Body of pancreas (tissue), 4 donors: ENCODE measurements around the gene IFT25. TPM values are rescaled to one million over a fixed set of nuclear protein-coding genes. Genes with fewer than 3 reads are reported as not detected.

ENCODE experiments used
- ATAC-seq: fragments of 150-250 bp; one replicate; pipeline ENCODE4 v1.9.1; 2016
- DNase-seq, 4 donors: peaks; one replicate each; pipeline ENCODE4 v3.0.0-alpha.2; 2019
- H3K27ac ChIP-seq, 4 donors: fragments of 200-600 bp; sonication (generic); 1 replicate in 3 of 4; 2 replicates in 1 of 4; pipeline versions ENCODE4 v1.5.1 to v1.6.1; 2016 to 2019; ENCODE audit warnings: mild to moderate bottlenecking in 1 of 4, mixed read lengths in 1 of 4, moderate library complexity in 1 of 4
- H3K27me3 ChIP-seq, 2 donors: fragments of 200-600 bp; sonication (generic); one replicate each; pipeline ENCODE4 v1.6.0; 2016; ENCODE audit warnings: mild to moderate bottlenecking in 1 of 2
- H3K36me3 ChIP-seq, 2 donors: fragments of 200-600 bp; sonication (generic); replicated peaks in 1 of 2; 2 replicates each; pipeline ENCODE4 v1.5.1; 2016; ENCODE audit warnings: low read depth in 2 of 2; ENCODE audit not compliant: insufficient read depth in 1 of 2
- H3K4me1 ChIP-seq: fragments of 200-600 bp; sonication (generic); one replicate; pipeline ENCODE4 v1.6.0; 2016
- H3K4me3 ChIP-seq, 2 donors: fragments of 200-600 bp; sonication (generic); 1 replicate in 1 of 2; 2 replicates in 1 of 2; pipeline ENCODE4 v1.5.1; 2016 to 2019
- H3K9me3 ChIP-seq, 3 donors: fragments of 200-600 bp; sonication (generic); 1 replicate in 2 of 3; 2 replicates in 1 of 3; pipeline ENCODE4 v1.5.1; 2016
- POLR2A ChIP-seq, 3 donors: fragments of 450-650 bp; IDR thresholded peaks; one replicate each; pipeline ENCODE4 v1.6.1; 2016; ENCODE audit warnings: antibody characterized with exemption in 3 of 3, mild to moderate bottlenecking in 2 of 3
- WGBS, 2 donors: methylation state at CpG; one replicate each; pipeline ENCODE4 v1.1.5; 2017; 5-methylcytosine and 5-hydroxymethylcytosine counted together
- intact Hi-C: fragments of 100-400 bp; cut with DNase I; formaldehyde crosslinking; loops from one replicate; pipeline ENCODE4 v1.15.1; 2023
- total RNA-seq, 2 donors: library from RNA; depleted of rRNA; stranded (reverse); fragments of >200 nt; gene quantifications; one replicate each; pipeline ENCODE4 v1.1.0, GENCODE V29; 2016
- TF ChIP-seq, protein P1 (sequence below), 7 experiments: fragments of 450-650 bp in 4 of 7; fragments of 200-600 bp in 3 of 7; sonication (generic) in 3 of 7; IDR thresholded peaks; one replicate each; pipeline ENCODE4 v1.5.1; 2016 to 2019; ENCODE audit warnings: antibody characterized with exemption in 7 of 7

The IFT25 gene
- total RNA-seq, 2 donors from 2014 or later = 6.6 to 17.6 TPM

GRCh38 chr1:53959664-53960250, 14.3 kb upstream of the IFT25 start:
- H3K27ac ChIP-seq = no peak overlapping the region
- H3K36me3 ChIP-seq = peaks cover 0 to 7% of the 10 kb centered on the region in 2 donors
- TF ChIP-seq POLR2A (IDR thresholded peaks at IDR 0.05) = no peak
- TF ChIP-seq, protein P1, sequence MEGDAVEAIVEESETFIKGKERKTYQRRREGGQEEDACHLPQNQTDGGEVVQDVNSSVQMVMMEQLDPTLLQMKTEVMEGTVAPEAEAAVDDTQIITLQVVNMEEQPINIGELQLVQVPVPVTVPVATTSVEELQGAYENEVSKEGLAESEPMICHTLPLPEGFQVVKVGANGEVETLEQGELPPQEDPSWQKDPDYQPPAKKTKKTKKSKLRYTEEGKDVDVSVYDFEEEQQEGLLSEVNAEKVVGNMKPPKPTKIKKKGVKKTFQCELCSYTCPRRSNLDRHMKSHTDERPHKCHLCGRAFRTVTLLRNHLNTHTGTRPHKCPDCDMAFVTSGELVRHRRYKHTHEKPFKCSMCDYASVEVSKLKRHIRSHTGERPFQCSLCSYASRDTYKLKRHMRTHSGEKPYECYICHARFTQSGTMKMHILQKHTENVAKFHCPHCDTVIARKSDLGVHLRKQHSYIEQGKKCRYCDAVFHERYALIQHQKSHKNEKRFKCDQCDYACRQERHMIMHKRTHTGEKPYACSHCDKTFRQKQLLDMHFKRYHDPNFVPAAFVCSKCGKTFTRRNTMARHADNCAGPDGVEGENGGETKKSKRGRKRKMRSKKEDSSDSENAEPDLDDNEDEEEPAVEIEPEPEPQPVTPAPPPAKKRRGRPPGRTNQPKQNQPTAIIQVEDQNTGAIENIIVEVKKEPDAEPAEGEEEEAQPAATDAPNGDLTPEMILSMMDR (IDR thresholded peaks at IDR 0.05) = peak; percentile 19 to 83 (median 69)
- no peaks in the 10 kb centered on the region for H3K27me3 ChIP-seq
- ATAC-seq (peak; percentile 42), DNase-seq (no peak)
- H3K4me1 ChIP-seq = peaks cover 14% of the 10 kb centered on the region
- intact Hi-C loops = loop anchor here (10.0 kb wide), 1 partner anchor 95 kb away; no protein-coding TSS in a partner anchor
- H3K4me3 ChIP-seq = no peak overlapping the region
- no peaks in the 10 kb centered on the region for H3K9me3 ChIP-seq

GRCh38 chr1:53957194-53957818, 11.8 kb upstream of the IFT25 start:
- Histone ChIP-seq H3K27me3 (no peaks in the 10 kb centered on the region), H3K4me1 (peaks cover 14% of the 10 kb centered on the region), H3K36me3 (peaks cover 0 to 5% of the 10 kb centered on the region in 2 donors), H3K9me3 (no peaks in the 10 kb centered on the region), H3K27ac (peak overlapping the region in 2 of 4 donors; percentile 41 to 54), H3K4me3 (no peak overlapping the region)
- DNase-seq (no peak), ATAC-seq (peak; percentile 55)
- TF ChIP-seq, protein P1 (IDR thresholded peaks at IDR 0.05) = no peak
- no peak for TF ChIP-seq POLR2A (IDR thresholded peaks at IDR 0.05)
- 28 to 31% methylated on average over 3 of the region's 3 CpGs for WGBS, 2 donors
- intact Hi-C loops = loop anchor here (10.0 kb wide), 1 partner anchor 93 kb away; no protein-coding TSS in a partner anchor

DNA sequence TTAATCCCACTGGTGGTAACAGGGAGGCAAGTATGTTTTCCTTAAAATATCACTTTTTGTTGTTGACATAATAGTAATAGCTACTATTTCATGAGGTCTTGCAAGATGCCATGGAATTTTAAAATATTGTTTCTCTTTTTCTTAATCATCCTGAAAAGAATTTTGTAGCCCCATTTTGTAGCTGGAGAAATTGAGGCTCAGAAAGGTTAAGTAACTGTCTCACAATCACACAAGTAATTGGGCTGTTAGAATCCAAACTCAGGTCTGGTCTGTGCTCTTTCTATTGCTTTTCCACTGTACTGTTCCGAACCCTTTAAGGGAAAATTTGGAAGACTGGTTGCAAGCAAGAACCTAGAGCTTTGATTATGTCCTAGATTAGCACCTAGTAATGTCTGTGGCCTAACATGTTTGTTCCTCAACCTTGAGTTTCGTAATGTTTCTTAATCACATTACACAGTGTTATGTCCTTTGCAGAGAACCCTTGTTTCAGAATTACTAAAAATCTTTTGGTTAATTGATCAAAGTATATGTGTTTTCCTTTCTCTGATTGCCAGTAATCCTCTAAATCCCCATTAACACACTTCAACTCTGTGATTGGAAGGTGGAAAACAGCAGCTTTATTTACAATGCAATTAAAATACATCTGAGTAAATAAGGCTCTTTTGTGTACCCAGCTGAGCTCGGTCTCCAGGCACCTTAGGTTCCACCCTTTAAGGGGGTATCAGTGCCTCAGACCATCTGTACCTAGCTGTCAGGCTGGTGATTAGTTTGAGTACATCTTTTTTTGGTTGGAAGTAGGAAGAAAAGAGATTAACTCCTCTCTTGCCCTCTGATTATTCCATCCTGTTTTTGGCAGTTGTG, 11.0 kb upstream of the IFT25 start:
- peaks cover 0 to 5% of the 10 kb centered on the region in 2 donors for H3K36me3 ChIP-seq
- 49% methylated on average over 3 of the region's 3 CpGs for WGBS, 2 donors
- ATAC-seq = no peak

GRCh38 chr1:53954128-53954527, 8.6 kb upstream of the IFT25 start:
- 61 to 83% methylated on average over 2 of the region's 2 CpGs for WGBS, 2 donors
- Histone ChIP-seq H3K27ac (no peak overlapping the region), H3K9me3 (no peaks in the 10 kb centered on the region), H3K27me3 (no peaks in the 10 kb centered on the region), H3K4me1 (peaks cover 14% of the 10 kb centered on the region), H3K36me3 (peaks cover 0 to 1% of the 10 kb centered on the region in 2 donors), H3K4me3 (no peak overlapping the region)
- intact Hi-C loops = loop anchor here (10.0 kb wide), 1 partner anchor 89 kb away; no protein-coding TSS in a partner anchor
- no peak for DNase-seq
- no peak for ATAC-seq
- TF ChIP-seq POLR2A (IDR thresholded peaks at IDR 0.05) = no peak
- TF ChIP-seq, protein P1 (IDR thresholded peaks at IDR 0.05) = no peak

More for the DNA sequence above, 11.0 kb upstream of the IFT25 start:
- Histone ChIP-seq H3K9me3 (no peaks in the 10 kb centered on the region), H3K4me3 (no peak overlapping the region), H3K27ac (peak overlapping the region in 2 of 4 donors; percentile 41 to 54), H3K27me3 (no peaks in the 10 kb centered on the region), H3K4me1 (peaks cover 14% of the 10 kb centered on the region)
- DNase-seq = no peak
- TF ChIP-seq POLR2A (IDR thresholded peaks at IDR 0.05) = no peak
- TF ChIP-seq, protein P1 (IDR thresholded peaks at IDR 0.05) = no peak
- intact Hi-C loops = loop anchor here (10.0 kb wide), 1 partner anchor 92 kb away; no protein-coding TSS in a partner anchor
